GM18511 (cell line): ENCODE results near the gene PITPNM1.
A peak's percentile ranks its signal among the peaks of the same experiment; 100 is the strongest.
"Not testable (repeated sequence)": the region's sequence is repeated elsewhere in the genome, so short reads cannot be mapped to it uniquely, and the experiment has no call there.

Experiments used
- ATAC-seq: cut with Tn5 transposase; IDR thresholded peaks from one replicate; pipeline ENCODE4 v1.9.1; 2021; ENCODE audit warnings: mild to moderate bottlenecking, moderate library complexity; ENCODE audit not compliant: unreplicated experiment

Gene PITPNM1

DNA sequence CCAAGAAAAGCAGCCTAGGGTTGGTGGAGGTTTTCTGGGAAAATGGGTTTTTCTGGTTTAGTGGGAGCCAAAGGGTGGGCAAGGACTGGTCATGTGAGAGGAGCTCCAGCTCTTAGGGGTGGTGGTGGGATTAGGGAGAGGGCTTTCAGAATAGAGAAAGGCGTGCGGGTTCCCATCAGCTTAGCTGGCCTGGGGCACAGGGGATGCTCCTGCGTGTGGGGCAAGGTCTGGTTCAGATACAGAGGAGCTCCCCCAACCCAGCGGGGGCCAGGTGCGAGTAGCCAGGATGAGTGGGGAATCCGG lies 36.8 kb downstream of the PITPNM1 start:
- peak; percentile 11 for ATAC-seq

DNA sequence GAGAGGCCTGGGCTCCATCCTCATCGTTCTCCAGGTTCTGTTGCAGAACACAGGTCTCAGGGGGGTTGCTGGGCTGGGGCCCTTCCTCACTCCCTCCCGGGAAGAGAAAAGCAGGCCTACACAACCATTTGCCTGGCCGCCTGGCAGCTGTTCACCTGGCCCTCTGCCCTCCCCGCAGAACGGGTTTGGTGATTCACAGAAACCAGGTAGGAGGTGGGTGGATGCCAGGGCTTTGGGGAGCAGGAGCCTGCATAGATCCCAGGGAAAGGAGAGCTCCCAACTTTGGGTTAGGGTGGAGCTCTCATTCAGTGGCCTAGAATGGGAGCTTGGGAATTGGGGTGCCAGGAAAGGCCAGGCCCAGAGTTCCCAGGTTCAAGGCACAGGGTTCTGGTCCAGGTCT lies 37.1 kb downstream of the PITPNM1 start:
- no peak for ATAC-seq

DNA sequence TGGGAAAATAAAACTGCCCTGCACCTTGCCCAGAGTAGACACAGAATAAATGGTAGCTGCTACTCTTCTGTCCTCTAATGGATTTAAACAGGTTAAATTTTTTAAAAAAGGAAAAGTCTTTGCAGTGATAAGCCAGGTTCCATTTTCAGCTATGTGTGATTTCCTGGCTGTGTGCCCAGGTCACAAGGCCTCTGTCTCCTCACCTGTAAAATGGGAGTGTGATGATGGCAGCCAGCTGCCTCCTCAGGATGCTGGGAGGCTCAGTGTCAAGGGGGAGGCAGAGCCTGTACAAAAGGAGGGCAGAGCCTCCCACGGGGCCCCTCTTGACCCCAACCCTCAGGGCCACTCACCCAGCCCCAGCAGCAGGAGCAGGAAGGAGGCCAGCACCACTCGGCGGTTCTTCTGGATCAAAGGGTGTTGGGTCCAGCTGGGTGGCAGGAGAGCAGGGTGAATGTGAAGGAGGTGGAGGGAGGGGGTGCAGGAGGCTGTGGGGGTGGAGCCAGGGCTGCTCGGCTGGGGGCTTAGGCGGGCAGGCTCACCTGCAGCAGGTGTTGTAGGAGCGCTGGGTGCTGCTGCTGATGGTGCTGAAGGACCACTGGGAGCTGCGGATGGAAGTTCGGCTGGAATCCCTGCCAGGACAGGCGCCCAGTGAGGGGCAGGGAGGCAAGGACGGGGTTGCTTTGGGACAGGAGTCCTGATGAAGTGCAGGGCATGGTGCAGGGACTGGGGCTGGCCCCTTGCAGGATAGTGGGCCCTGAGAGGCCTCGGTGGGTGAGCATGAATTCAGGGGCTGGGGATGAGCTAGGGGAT lies 38.0 kb downstream of the PITPNM1 start:
- ATAC-seq: no peak

DNA sequence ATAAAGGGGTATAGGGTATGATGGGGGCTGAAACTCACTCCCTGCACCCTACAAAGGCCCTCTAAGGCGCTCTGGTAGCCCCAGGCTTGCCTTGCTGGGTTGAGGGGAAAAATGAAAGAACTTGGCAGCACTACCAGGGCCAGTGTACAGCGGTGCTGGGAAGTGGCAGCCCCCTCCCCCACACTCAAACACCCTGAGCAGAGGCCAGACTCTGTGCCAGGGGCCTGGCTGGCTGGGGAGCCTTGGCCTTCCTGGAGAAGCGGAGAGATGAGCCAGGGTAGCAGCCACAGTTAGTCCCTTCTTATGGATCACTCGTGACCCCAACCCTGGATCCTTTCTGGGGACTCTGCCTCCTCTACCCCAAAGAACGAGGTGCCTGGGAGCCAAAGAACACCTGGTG lies 38.8 kb downstream of the PITPNM1 start:
- no peak for ATAC-seq

DNA sequence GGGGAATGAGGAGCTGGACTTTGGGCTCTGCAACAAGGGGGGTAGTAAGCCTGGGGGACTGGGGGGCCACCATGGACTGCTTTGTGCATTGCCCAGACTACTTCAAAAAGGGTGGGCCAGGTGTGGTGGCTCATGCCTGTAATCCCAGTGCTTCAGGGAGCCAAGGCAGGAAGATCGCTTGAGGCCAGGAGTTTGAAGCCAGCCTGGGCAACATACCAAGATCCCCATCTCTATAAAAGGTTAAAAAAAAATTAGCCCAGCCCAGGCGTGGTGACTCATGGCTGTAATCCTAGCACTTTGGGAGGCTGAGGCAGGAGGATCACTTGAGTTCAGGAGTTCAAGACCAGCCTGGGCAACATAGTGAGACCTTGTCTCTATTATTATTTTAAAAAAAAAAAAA lies 39.6 kb downstream of the PITPNM1 start:
- ATAC-seq: not testable (repeated sequence)

DNA sequence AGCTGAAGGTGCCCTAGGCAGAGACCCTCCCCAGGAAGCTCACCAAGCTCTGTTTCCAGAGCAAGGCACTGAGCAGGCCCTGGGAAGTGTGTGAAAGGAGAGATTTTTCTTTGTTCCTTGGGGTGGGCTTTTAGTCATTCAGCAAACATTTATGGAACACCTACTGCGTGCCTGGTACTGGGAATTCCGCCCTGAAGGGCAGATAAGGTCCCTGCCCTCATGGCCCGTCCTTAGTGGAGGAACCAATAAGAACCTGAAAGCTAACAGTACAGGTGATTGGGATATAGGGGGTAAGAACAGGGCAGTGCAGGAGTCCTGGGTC lies 40.0 kb downstream of the PITPNM1 start:
- ATAC-seq: no peak

DNA sequence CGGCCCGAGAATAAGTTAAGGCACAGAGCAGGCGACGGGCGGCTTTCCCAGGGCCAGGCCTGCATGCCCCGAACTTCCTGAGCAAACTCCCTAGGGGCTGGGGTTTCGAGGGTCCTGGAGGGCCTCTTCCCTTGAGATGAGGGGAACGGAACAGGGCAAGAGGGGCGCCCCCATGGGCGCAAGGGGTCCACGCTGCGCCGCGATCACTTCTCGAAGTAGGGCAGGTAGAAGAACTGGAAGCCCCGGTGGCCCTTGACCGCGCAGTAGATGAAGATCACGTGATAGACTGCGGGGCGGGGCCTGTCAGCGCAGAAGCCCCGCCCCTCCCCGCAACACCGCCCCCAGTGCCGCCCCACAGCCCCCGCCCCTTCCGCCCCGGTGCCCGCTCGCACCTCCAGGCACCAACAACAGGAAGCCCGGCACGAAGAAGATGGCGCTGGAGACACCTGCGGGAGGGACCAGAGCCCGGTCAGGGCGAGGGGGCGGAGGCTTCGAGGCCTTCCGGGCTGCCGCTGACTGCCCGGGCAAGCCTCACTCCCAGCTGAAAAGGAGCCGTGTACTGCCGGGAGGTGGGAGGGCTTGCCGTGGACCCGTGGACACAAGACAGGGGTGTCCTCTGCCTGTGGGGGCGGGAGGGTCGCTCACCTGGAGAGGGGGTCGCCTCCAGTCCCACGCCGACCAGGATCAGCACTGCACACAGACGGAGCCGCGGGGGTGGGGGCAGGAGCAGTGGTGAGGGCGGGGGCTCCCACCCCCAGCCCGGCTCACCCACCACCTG lies 40.6 kb downstream of the PITPNM1 start:
- peak; percentile 60 for ATAC-seq

DNA sequence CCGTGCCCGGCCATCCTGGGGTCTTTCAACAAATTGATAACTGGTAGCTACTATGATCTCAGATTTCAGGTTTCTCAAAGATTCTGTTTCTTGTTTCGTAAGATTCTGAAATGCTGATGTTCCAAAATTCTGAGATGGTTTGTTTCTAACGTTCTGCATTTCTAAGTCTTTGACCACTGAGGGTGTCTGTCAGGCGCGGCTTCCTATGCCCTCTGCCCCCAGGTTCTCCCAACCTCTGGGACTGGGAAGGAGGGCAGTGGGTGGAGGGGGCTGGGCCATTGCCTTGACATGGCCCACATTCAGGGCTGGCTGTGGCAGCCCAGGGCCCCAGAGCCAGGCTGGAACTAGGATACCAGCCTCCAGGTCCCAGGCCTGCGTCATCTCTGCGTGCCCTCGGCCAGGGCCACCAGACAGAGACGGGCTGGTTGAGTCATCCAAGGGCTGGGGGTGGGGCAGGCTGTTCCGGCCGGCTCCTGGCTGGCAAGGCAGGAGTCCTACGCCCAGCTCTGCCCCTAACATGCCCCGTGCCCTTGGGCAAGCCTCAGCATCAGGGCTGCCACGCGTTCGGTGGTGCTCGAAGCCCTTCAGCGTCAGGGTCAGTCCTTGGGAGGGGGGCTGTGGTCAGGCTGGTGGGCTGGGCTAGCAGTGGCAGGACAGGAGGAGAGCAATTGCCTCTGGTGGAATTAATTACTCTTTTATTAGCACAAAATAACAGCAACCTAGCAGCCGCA lies 41.3 kb downstream of the PITPNM1 start:
- no peak for ATAC-seq

DNA sequence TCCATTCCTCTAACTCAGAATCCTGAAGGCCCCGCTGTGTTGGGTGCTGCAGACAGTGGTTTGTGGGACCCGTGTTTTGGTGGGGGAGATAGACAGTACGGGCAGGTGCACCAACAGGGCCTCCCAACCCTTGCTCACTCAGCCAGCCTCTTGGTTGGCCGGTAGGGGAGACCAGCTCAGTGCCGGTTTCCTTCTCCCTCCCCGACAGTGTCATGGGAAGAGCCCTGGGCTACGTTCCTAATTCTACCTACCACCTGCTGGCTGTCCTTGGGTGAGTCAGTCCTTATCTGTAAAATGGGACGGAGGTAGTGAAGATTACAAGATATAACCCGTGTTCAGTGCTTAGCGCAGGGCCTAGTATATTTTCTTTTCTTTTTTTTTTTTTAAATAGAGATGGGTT lies 42.0 kb downstream of the PITPNM1 start:
- no peak for ATAC-seq

DNA sequence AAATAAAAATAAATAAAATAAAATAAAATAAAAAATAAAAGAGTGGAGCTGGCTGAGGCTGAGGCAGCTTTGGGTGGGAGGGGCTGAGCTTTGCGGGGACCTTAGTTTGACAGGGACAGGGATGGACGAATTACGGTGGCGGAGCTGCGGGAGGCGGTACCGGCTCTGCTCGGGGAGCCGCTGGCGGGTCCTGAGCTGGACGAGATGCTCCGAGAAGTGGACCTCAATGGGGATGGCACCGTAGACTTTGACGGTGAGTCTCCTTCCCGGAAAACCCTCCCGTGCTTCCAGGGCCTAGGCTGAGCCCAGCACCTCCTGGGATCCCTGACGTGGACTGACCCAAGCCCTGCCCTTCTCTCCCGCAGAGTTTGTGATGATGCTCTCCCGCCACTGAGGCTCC lies 46.9 kb downstream of the PITPNM1 start:
- no peak for ATAC-seq

DNA sequence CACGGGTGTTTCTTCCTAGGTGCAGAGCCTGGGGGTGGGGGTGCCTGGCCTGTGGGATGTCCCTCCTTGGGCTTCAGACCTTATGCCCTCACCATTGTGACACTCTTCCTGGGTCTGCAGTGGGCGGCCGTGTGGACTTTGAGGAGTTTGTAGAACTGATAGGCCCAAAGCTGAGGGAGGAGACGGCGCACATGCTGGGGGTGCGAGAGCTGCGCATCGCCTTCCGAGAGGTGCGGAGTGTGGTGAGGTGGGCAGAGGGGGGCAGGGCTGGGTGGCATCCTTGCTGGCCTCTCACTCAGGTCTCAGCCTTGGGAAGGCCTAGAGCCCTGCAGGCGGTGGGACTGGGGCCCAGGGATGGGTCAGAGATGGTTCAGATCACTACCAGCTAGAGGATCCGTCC lies 47.7 kb downstream of the PITPNM1 start:
- no peak for ATAC-seq

DNA sequence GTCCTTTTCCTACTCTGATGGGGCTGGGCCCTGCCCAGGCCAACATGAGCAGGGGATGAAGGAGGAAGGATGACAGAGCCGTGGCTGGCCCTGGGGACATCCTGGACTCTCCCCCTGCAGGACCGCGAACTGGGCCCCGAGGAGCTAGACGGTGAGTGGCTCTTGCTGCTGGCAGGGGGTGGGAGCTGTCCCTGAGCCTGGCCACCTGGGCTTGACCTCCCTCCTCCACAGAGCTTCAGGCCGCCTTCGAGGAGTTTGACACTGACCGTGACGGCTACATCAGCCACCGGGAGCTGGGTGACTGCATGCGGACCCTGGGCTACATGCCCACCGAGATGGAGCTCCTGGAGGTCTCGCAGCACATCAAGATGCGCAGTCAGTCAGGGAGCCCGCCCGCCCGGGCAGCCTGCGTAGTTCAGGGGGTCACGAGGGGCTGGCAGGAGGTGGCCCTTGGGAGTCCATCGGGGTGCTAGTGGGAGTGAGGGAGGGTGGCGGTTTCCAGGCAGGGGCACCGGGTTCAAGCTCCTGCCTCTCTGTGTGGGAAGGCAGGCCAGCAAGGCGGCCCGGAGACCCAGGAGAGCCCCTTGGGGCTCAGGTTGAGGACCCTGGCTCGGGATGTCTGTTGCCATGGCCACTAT lies 49.0 kb downstream of the PITPNM1 start:
- ATAC-seq: no peak

DNA sequence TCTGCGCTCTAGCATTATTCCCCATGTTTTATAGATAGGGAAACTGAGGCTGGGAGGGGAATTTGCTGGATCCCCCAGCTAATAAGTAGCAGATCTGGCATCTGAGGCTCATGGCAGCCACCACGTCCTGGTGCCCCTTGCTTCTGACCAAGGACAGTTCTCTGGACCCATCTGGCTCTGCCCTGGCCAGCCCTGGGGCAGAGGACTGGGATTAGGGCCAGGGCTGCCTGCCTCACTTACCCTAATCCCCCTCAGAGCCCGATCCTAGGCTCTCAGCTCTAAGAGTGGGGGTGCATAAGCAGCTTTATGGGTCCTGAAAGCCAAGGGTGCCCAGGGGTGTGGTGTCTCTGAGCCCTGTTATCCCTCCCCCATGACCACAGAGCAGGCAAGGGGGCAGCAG lies 50.1 kb downstream of the PITPNM1 start, which contains the start of gene CABP4:
Gene CABP4 (plus strand): TSS at position 301 of the 400 bp plus-strand sequence. CDS start 70 bp downstream, at position 371.
- ATAC-seq: no peak

DNA sequence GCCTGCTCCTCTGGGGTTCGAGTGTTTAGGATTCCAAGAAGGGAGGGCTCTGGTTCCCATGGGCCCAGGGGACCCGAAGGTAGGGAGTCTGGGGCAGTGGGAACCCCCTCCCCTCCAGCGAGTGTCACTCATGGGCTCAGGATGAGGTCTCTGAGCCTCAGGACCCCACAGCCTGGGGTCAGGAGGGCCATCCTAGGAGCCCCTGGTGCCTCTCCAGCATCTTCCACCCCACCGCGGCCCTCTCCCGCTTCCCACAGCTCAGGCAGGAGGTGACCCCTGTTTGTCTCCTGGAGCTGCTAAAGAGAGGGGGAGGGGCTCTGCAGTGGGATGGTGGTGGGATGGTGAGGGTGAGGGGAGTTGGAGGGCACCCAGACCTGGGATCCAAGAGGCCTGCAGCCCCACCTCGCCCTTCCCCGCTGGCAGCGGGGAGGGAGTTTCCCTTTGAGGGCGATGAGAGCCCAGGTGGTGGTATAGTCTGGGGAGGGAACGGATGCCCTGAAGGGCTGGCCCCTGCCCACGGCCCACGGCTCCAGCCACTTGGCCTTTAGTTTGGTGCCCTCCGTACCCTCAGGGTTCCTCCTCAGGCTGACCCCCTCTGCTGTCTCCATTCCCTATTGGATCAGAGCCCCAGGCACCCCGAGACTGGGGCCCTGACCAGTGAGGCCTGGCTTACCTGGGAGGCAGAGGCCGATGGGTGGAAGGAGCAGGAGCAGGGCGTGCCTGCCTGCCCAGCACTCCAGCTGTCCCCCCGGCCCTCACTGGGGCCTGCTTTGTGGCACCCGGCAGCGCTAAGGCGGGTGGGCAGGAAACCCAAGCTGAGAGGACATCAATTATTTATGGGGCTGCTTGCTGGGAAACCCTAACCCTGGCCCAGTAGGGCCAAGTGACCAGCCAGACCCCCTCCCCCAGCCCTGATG lies 51.1 kb downstream of the PITPNM1 start:
- ATAC-seq: no peak

DNA sequence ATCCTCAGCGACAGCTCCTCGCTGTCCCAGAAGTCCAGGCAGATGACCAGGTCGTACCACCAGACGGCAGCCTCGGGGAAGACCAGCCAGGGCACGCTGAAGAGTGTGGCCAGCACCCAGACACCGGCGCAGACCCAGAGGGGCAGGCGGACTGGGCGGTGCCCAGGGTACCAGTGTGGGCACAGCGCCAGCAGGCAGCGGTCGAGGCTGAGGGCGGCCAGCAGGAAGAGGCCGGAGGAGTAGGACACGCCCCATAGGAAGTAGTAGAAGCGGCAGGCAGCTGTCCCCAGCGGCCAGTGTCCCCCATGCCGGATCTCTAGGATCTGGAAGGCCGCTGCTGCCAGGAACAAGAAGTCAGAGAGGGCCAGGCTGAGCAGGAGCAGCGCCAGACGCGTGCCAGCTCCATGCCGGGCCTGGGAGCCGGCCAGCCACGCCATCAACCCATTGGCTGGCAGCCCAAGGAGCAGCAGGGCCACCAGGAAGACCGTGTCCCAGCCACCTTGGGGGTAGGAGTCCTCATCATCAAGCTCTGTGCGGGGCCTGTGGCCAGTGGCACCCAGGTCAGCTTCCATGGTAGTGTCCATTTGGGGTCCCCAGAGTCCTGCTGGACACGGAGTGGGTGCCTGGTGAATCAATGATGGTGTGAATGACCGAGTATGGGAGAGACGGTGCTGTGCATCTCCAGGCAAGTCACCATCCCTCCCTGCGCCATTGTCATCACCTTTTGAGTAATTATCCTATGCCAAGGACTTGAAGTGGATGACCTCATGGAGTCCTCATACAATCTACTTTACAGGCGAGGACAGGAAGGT lies 52.8 kb downstream of the PITPNM1 start, which contains the start of gene GPR152:
Gene GPR152 (minus strand): TSS at position 589 of the 812 bp plus-strand sequence. CDS start 5 bp downstream, at position 584.
- ATAC-seq: no peak

DNA sequence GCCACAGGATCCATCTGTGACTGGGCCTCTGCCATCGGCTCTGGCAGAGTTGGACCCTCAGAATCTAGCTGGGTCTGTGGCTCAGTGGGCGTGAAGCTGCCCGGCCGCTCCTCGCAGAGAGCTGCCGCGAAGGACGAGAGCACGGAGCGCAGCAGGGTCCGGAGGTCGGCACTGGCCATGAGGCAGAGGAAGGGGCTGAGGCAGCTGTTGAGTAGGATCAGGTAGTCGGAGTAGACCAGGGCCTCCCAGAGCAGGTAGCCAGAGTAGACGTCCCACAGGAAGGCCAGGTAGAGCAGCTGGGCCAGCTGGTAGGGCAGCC lies 53.5 kb downstream of the PITPNM1 start:
- no peak for ATAC-seq

DNA sequence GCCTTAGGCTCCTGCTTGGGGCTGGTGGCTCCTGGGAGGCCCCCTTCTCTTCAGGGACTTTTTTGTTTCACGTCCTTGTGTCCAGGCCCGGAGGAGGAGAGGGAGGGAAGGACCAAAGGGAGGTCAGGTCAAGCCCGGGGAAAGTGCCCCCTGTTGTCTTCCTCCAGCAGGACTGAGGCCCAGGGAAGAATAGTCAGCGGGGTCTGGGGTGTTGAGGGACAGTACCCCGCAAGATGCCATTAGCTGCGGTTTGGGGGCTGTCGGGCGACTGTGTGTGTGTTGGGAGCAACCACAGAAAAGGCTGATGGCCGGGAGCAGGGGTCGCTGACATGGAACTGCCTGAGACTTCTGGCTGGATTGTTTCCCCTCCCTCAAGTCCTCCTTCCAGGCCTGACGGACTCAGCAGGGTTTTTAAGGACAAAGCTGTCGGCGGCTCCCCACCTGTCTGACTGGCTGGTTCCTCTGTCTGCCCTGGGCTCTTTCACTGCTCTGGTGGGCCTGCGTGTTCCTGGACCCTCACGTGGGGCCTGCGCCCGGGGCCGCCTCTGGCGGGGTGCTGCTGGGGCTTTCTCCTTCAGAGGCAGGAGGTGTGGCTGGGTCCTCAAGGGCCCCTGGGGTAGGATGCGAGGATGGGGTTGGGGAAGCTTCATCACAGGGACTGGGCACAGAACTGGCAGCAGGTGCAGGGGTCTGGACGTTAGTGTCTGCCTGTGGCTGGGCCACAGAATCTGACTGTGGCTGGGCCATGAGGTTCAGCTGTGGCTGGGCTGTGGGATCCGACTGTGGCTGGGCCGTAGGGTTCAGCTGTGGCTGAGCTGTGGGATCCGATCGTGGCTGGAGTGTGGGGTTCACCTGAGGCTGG lies 54.1 kb downstream of the PITPNM1 start:
- ATAC-seq: no peak

DNA sequence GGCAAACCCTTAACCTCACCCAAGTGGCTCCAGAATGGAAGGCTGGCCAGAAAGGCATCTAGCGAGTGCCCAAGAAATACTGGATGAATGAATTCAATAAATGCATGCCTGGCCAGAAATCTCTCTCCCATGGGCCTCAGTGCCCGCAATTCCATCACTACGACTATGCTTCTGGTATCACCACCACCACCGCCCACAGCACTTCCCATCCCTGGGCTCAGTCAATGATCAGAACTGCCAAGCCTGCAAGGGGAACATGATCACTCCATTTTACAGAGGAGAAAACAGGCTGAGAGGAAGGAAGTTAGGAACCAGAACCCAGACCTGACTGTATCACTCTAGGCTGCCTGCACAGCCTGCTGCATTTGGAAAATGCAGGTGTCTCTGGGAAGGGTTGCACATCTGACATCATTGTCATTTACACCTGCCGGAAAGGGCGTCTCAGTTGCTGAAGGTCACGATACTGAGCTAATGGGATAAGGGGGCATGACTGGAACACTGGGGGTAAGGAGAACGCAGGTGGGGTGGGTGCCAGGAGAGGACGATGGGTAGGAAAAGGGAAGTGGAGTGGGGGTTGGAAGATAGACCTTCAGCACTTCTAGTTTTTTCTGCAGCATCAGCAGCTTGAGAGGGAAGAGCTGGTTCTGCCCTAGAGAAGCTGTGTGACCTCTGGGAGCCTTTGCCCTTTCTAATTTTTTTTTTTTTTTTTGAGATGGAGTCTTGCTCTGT lies 55.9 kb downstream of the PITPNM1 start:
- no peak for ATAC-seq
